ENCODE measurements around the gene MXI1.
"Not testable (repeated sequence)": the region's sequence is repeated elsewhere in the genome, so short reads cannot be mapped to it uniquely, and the experiment has no call there.

The MXI1 gene

GRCh38 chr10:110324805-110325280, 117.4 kb downstream of the MXI1 start:
- no peak for DNase-seq

GRCh38 chr10:110326351-110327032, 119.1 kb downstream of the MXI1 start:
- no peak for DNase-seq

GRCh38 chr10:110327262-110327914, 120.0 kb downstream of the MXI1 start:
- no peak for DNase-seq

GRCh38 chr10:110330675-110331074, 123.3 kb downstream of the MXI1 start:
- no peak for DNase-seq

GRCh38 chr10:110331226-110331795, 123.9 kb downstream of the MXI1 start:
- DNase-seq, result not testable (repeated sequence)

GRCh38 chr10:110334061-110334656, 126.8 kb downstream of the MXI1 start:
- no peak for DNase-seq

- no peak for DNase-seq
Observed at GRCh38 chr10:110335314-110336064, 128.1 kb downstream of the MXI1 start.

GRCh38 chr10:110336111-110336721, 128.8 kb downstream of the MXI1 start:
- DNase-seq, result no peak
